Midbrain (tissue), 1 donor: ENCODE data around the gene SYT17.

Experiments used
- DNase-seq: peaks from one replicate; lab custom pipeline; 2025; lab: John Stamatoyannopoulos, UW

SYT17 gene

DNA sequence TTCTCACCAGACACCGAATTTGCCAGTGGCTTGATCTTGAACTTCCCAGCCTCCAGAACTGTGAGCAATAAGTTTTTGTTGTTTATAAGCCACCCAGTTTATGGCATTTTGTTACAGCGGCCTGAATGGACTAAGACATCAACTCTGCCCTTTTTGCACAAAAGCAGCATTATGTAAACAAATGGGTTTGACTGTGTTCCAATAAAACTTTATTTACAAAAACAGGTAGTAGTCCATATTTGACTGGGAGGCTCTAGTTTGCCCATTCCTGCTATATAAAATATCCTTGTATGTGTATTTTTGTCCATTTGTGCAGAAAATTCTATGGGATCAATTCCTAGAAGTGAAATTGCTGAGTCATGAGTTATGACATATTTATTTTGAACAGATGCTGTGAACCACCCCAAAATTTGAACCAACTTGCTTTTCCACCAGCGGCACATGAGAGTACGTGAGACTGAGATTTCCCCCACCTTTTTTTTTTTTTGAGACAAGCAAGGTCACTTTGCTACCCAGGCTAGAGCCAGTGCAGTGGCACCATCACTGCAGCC lies 96.2 kb downstream of the SYT17 start:
- no peak for DNase-seq

DNA sequence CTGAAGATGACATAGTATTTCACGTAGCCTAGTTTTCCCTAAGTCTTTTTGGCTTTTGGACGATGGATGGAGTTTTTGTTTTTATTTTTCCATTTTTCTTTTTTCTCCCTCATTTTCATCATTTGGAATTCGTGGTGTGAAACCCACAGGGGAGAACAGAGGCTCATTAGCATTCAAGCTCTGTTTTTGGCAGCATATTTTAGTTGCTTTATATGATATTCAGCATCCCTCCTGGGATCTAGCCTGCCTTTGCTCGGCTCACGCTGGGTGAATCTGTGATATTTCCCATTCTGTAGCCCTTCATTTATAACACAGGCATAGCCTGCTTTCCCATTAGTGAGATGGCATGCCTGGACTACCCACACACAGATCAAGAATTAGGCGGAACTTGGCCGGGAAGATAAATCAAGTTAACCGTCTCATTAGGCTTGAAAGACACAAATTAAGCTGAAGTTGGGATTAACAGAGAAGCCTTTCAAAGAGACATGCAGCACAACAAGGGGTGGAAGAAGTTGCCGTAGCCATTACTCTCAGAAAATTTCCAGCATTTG lies 97.4 kb downstream of the SYT17 start:
- DNase-seq: no peak

DNA sequence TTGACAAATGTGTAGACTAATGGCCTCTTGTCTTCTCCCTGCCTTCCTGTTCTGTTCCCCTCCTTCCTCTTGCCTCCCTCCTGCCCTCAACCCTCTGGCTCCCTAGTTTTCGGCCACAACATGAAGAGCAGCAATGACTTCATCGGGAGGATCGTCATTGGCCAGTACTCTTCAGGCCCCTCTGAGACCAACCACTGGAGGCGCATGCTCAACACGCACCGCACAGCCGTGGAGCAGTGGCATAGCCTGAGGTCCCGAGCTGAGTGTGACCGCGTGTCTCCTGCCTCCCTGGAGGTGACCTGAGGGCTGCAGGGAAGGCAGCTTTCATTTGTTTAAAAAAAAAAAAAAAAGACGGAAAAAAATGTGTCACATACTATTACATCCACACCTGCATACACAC lies 98.7 kb downstream of the SYT17 start:
- DNase-seq: no peak

DNA sequence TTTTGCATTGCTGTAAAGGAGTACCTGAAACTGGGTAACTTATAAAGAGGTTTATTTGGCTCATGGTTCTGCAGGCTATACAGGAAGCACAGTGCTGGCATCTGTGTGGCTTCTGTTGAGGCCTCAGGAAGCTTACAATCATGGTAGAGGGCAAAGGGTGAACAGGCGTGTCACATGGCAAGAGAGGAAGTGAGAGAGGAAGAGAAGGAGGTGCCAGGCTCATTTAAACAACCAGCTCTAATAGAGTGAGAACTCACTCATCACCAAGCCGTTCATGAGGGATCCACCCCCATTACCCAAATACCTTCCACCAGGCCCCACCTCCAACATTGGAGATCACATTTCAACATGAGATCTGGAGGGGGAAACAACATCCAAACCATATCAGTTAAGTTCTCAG lies 101.1 kb downstream of the SYT17 start:
- no peak for DNase-seq

DNA sequence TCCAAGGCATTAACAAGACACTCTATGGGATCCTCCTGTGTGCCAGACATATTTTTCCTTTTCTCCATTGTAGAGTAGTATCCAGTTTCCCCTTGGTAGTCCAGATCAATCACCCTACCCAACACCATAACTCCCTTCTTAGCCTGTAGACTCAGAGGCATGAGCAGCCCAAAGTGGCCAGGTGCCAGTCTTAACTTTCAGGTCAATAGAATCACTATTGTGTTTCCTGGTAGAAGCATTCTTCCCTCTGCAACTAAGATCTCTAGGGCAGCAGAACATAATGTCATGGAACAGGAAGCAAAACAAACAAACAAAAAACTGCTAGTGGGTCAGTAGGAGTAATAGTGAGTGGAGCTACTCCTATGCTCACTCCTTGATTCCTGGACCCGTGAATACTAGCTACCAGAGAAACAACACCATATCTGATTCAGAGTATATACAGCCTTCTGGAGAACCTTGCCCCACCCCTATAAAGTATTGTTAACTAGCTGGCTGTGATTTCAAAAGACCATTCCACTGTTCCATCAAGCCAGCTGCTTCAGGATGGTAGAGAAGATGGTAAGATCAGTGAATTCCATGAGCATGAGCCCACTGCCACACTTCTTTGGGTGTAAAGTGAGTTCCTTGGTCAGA lies 106.2 kb downstream of the SYT17 start:
- peak; percentile 8 for DNase-seq

DNA sequence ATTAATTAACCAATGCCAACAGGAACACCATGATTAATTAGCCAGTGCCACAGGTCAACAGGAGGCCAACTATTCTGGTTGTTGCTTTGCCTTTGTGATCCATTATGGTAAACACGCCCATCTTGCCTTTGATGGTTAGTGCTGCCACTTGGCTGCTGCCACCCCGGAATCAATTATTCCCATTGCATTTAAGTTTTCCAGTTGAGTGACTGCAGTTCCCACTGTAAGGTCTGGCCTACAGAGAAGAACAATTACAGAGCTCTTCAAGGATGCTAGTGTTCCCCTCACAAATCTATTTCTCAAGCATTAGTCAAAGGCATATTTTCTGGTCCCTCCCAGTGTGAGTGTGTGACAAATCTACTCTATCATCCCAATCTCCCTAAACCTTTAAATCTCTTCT lies 110.4 kb downstream of the SYT17 start:
- DNase-seq: no peak

DNA sequence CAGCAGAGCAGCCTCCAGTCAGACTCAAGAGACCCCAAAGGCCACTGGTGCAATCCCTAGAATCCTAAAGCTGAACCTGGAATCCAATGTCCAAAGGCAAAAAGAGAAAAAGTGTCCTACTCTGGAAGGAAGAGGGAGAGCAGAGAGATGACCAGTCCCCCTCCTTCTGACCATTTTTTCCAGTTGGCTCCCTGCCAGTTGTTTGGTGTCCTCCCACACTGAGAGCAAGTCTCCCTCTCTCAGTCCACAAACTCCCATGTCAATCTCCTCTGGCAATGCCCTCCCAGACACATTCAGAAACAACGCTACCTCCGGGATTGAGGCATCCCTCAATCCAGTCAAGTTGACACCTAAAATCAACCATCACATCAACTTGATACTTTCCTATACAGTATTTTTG lies 113.2 kb downstream of the SYT17 start:
- DNase-seq: no peak

DNA sequence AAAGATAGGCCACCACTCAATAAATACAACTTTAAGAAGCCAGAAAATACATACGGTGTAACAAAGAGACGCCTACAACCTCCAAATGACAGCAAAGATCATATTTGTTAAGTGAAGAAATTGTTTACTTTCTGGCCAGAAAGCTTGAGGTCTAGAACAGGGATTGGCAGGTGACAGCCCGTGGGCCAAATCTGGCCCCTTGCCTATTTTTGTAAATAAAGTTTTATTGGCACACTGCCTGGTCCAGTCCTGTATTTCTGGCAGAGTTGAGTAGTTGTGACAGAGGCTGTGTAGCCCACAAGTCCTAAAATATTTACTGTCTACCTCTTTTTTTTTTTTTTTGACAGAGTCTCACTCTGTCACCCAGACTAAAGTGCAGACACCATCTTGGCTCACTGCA lies 114.1 kb downstream of the SYT17 start:
- DNase-seq: no peak

DNA sequence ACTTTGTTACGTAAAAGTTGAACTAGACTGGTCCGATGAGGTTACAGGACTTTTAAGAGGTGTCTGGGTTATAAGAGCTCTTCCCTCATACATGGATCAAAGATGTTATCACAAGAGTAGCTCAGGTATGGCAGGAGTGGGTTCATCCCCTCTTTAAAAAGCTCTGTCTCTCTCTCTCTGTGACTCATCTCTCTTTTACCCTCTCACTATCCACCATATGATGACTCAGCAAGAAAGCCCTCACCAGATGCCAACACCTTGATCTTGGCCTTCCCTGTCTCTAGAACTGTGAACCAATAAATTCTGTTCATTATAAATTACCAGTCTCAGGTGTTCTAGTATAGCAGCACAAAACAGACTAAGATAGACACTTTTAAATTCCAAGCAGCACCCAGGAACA lies 115.6 kb downstream of the SYT17 start:
- DNase-seq: no peak

DNA sequence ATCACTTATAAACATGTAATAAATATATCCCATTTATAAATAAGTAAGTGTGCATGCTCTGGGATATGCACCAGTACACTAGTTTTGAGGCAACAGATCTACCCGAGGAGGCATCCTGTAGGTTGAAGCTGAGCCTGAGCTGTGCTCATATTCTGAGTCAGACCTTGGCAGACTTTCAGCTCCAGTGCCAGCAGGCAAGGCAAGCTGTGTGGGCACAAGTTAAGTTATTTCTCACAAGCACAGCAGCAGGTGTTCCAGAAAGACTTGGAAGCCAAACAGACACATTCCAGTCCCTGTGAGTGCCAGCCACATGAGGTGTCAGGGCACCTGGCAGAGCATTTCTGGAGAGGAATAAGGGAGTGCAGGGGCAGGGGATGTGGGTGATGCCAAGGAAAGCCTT lies 116.2 kb downstream of the SYT17 start:
- DNase-seq: peak; percentile 23

DNA sequence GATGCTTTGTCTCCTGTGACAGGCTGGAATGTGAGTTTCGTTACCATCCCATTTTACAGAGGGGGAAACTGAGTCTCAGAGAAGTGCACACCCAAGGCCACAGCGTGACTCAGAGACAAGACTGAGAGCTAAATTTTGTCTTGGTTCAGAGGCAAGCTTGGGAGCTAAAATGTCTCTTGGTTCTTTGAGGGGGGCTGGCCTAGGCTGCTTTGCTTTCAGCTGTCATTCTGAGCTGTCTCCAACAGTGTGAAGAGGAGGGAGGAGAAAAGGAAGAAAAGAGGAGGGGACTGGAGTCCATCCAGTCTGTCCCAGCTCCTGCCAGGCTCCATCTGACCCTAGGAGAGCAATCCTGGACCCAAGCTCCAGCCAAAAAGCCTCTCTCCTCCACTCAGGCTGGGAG lies 117.4 kb downstream of the SYT17 start, which contains the start of gene CLEC19A:
TSS of gene CLEC19A (plus strand) at position 301 of the 400 bp plus-strand sequence. CDS start 121 bp downstream, outside the sequence.
- DNase-seq: no peak

DNA sequence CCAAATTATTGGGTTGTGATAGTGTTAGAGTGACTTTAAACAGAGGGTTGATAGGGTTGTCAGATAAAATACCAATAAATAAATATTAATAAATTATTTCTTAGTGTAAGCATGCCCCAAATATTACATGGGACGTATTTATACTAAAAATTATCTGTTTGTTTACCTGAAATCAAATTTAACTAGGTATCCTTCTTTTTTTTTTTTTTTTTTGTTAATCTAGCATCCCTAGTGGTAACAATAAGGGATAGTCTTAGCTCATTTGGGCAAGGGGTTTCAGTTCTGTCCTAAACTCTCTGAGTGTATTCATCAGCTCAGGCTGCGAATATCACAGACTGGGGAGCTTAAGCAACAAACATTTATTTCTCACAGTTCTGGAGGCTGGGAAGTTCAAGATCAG lies 118.8 kb downstream of the SYT17 start:
- no peak for DNase-seq

DNA sequence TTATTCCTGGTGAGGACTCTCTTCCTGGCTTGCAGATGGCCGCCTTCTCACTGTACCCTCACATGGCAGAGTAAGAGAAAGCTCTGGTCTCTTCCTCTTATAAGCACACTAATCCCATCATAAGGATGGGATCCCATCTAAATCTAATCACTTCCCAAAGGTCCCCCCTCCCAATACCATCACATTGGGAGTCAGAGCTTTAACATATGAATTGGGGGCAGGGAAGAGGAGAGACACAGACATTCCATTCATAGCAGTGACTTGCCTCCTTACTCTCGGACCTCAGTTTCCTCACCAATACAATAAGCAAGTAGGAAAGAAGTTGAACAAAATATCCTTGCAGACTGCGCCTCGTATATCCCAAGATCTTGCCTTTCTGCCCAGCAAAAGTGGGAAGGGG lies 119.2 kb downstream of the SYT17 start:
- DNase-seq: no peak

DNA sequence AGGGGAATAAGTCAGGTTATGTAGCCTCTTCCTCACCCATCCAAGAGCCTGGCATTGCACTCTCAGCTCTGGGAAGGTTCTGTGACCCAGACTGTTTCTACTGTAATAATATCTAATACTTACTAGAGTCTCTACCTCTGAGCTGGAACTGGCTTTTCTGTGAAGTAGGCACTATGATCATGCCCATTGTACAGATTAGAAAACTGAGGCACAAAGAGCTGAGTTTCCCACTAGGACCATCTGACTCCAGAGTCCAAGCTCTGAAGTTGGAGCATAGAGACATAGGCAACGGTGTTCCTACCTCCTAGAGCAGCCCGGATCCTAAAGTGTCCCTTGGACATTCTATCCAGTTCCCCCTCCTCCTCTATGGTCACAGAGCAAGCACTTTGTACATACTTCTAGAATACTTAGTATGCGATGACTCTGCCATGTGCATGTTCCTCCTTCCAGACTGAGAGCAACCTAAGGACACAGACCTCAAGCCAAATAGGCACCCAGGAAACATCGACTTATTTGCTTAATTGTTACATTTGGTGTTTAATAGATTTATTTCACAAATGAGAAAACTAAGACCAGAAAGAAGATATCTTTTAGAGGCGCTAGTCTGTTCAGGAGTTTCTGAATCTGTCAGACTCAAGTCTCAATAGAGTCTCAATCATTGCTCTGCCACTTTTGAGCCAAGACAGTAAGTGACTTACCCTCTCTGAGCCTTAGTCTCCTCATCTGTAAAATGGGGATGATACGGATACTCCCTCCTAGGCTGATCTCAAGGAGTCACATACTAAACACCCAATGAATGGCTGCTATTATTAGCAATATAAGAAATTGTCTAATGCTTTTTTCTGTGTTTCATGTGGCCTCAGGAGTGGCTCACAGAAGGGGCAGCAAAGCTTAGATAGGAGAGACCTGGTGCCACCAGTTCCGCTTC lies 121.1 kb downstream of the SYT17 start:
- DNase-seq: no peak

DNA sequence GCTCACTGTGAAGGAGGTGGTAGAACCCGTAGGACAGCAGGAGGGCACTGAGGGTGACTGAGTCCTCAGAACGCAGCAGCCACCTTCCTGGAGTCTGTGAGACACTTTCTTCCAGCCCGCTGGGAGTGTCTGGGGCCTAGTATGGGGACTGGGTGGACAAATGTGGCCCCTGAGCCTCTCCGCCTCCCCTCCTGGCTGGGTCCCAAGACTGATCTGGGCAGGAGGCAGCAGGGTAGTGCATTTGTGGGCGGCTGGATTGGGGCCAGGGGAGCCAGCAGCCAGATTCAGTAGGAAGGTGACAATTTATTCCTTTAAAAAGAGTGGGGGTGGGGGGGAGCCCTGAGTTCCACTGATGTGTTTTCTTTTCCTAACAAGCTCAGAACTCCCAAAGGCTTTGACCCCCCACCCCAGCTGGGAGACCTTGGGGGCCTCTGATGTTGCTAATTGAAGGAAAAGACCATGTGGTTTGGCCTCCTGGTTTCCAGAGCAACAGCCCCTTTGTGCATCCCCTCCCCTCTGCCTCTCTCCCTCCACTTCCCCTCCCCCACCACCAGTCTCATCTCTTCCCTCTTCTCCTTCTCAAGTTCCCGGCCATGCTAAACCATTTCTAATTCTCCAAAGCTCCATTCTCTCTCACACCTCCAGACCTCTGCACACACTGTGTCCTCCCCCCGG lies 121.9 kb downstream of the SYT17 start:
- DNase-seq: no peak

DNA sequence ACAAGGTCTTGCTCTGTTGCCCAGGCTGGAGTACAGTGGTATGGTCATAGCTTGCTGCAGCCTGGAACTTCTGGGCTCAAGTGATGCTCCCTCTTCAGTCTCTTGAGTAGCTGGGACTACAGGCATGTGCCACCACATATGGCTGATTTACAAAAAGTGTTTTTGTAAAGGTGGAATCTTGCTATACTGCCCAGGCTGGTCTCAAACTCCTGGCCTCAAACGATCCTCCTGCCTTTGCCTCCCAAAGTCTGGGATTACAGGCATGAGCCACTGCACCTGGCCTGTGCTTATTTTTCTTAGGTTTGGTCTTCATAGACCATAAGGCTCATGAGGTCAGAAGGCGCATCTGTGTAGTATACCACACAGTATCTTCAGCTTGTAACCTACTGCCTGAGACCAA lies 122.8 kb downstream of the SYT17 start:
- no peak for DNase-seq

DNA sequence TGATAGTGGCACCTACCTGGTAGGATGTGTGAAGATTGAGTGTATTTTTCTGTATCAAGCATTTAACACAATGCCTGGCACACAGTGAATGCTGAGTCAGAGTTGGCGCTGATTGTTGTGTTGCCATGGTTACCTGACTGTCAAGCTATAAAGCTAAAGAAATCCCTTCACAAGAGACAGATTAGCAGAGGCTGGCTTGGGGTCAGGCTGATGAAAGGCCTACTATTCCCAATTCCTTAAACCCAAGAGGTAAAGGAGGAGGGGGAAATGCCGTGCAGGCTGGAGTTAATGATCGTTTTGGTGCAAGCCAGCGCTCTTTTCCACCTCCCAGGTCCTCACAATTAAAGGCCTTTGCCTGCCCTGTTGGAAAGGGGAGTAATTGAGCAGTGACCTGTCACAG lies 123.4 kb downstream of the SYT17 start:
- no peak for DNase-seq

DNA sequence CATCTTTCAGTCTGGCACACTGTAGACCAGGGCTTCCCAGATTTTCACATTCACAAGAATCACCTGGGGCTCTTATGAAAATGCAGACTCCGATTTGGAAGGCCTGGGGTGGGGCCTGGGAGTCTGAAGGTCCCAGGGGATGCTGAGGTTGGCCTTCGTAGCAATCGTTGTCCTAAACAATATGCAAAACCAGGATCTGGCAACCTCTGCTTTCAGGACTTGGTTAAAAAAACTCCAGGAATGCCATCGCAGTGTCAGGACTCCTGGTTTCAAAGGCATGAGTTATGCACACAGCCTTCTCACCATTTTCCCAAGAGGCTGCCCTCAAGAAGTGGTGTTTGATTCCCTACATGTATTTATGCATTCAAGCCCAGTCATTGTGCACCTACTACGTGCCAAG lies 124.1 kb downstream of the SYT17 start:
- no peak for DNase-seq

DNA sequence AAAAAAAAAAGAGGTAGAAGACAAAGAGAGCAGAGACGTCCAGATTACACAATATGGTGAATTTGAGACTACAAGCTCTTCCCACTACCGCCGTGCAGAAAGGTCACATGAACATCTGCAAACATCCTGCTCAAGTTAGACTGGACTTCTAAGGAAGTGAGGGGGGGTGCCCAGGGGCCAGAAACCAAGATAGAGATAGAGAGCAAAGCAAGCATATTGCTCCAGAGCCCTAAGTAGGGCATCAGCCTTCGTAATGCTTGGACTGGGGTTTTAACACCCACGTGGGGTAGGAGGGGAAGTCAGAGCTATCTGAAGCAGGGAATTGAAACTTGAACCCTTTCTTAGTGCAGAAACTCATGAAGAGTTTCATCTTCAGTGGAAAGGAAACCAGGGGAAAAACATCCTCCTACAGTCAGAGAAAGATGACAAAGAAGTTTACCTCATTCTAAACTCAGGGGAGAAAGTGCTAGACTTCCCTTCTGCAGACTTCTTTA lies 126.2 kb downstream of the SYT17 start:
- DNase-seq: peak; percentile 52

DNA sequence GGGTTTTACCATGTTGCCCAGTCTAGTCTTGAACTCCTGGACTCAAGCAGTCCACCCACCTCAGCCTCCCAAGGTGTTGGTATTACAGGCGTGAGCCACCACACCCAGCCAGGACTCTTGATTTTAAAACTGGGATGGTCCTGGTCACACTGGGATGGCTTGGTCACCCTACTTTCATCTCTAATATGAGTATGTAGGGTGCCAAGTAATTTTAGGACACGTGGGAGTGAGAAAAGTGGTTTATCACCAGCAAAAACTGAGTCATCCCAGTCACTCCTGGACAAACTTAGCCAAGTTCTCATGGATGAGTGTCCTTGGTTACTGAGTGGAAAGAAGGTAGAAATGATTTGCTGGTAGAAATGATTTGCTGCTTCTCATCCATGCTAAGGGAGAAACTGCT lies 127.4 kb downstream of the SYT17 start:
- no peak for DNase-seq

DNA sequence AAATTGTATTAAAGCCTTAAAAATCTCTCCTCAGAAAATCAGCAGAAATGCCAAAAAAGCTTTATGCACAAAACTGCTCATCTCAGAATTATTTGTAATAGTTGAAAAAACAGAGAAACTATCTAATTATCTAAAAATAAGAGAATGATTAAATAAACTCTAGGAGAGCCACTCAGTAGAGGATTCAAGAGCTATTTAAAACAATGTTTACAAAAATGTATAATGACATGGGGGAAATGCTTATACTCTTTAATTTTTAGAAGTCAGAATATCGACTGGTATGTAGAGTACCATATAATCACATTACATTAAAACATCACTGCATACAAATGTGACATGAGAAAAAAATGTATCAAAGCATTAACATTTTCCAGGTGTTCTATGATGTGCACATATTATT lies 129.4 kb downstream of the SYT17 start:
- no peak for DNase-seq

DNA sequence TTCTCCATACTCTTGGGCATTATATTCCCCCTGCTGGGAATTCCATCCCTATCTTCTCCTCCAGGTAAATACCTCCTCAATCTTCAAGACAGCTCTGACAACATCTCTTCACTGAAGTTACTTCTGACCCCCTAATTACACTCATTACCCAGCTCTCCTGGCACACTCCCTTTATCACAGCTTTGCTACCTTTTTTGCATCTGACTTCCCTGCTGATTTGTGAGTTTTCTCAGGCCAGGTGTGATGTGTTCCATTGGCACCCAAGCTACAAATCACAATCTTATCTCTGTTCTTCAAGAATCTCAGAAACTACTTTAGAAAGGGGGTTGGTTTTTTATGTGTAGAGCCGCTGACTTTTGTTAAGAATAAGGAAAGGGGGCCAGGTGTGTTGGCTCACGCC lies 131.5 kb downstream of the SYT17 start:
- no peak for DNase-seq
